ENCODE results near the gene PIP5K1B. TPM values are rescaled to one million over a fixed set of nuclear protein-coding genes. Genes with fewer than 3 reads are reported as not detected.

Gene PIP5K1B
- total and polyA plus RNA-seq, 2 donors (not counting 1 experiment from before 2014, with no cell fraction given) = under 0.01 to 0.03 TPM

GRCh38 chr9:68927165-68927564 lies 222.1 kb downstream of the PIP5K1B start:
- TF ChIP-seq EZH2 (IDR thresholded peaks at IDR 0.05; ENCODE audit: low read length, missing control alignments) (no peak), CTCF (conservative IDR thresholded peaks at IDR 0.05 in 1 of 2, IDR thresholded peaks at IDR 0.05 in 1 of 2; ENCODE audit: low read depth in 1 of 2, low read length in 2 of 2) (no peak)
- Histone ChIP-seq H3K4me1 (ENCODE audit: control insufficient read depth, extremely low read depth, insufficient read depth, low read length) (no peaks in the 10 kb centered on the region), H3K79me2 (ENCODE audit: control insufficient read depth, insufficient read depth, low read length) (no peaks in the 10 kb centered on the region), H4K20me1 (ENCODE audit: control insufficient read depth, extremely low read depth, insufficient read depth, low read length) (no peaks in the 10 kb centered on the region), H3K36me3 (ENCODE audit: control insufficient read depth, insufficient read depth, low read length) (no peaks in the 10 kb centered on the region), H3K9ac (ENCODE audit: insufficient read depth, low read length) (no peak overlapping the region), H3K27me3 (ENCODE audit: control insufficient read depth, insufficient read depth, low read length) (no peaks in the 10 kb centered on the region), H3K27ac (ENCODE audit: insufficient read depth, low read length) (no peak overlapping the region), H2AFZ (ENCODE audit: low read length) (no peak overlapping the region), H3K9me3 (ENCODE audit: control insufficient read depth, insufficient read depth, low read depth, low read length) (no peaks in the 10 kb centered on the region), H3K4me2 (ENCODE audit: extremely low read depth, insufficient read depth, low read length) (no peak overlapping the region), H3K4me3 (replicated peaks in 1 of 4; ENCODE audit: control extremely low read depth in 1 of 4, insufficient read depth in 1 of 4, low read depth in 3 of 4, low read length in 4 of 4) (no peak overlapping the region)
- no peak for DNase-seq (ENCODE audit: low read depth in 2 of 2)

- Histone ChIP-seq H3K79me2 (ENCODE audit: control insufficient read depth, insufficient read depth, low read length) (no peaks in the 10 kb centered on the region), H3K27me3 (ENCODE audit: control insufficient read depth, insufficient read depth, low read length) (no peaks in the 10 kb centered on the region), H3K36me3 (ENCODE audit: control insufficient read depth, insufficient read depth, low read length) (no peaks in the 10 kb centered on the region), H3K4me2 (ENCODE audit: extremely low read depth, insufficient read depth, low read length) (no peak overlapping the region), H2AFZ (ENCODE audit: low read length) (no peak overlapping the region), H3K27ac (ENCODE audit: insufficient read depth, low read length) (no peak overlapping the region), H3K9me3 (ENCODE audit: control insufficient read depth, insufficient read depth, low read depth, low read length) (no peaks in the 10 kb centered on the region), H3K4me1 (ENCODE audit: control insufficient read depth, extremely low read depth, insufficient read depth, low read length) (no peaks in the 10 kb centered on the region), H3K9ac (ENCODE audit: insufficient read depth, low read length) (no peak overlapping the region), H3K4me3 (replicated peaks in 1 of 4; ENCODE audit: control extremely low read depth in 1 of 4, insufficient read depth in 1 of 4, low read depth in 3 of 4, low read length in 4 of 4) (no peak overlapping the region), H4K20me1 (ENCODE audit: control insufficient read depth, extremely low read depth, insufficient read depth, low read length) (no peaks in the 10 kb centered on the region)
- no peak for DNase-seq (ENCODE audit: low read depth in 2 of 2)
- TF ChIP-seq EZH2 (IDR thresholded peaks at IDR 0.05; ENCODE audit: low read length, missing control alignments) (no peak), CTCF (conservative IDR thresholded peaks at IDR 0.05 in 1 of 2, IDR thresholded peaks at IDR 0.05 in 1 of 2; ENCODE audit: low read depth in 1 of 2, low read length in 2 of 2) (no peak)
Measured at GRCh38 chr9:68931821-68932220, 226.8 kb downstream of the PIP5K1B start.

- no peak for TF ChIP-seq EZH2 (IDR thresholded peaks at IDR 0.05; ENCODE audit: low read length, missing control alignments)
- no peak for TF ChIP-seq CTCF (conservative IDR thresholded peaks at IDR 0.05 in 1 of 2, IDR thresholded peaks at IDR 0.05 in 1 of 2; ENCODE audit: low read depth in 1 of 2, low read length in 2 of 2)
- Histone ChIP-seq H3K4me3 (replicated peaks in 1 of 4; ENCODE audit: control extremely low read depth in 1 of 4, insufficient read depth in 1 of 4, low read depth in 3 of 4, low read length in 4 of 4) (no peak overlapping the region), H3K4me1 (ENCODE audit: control insufficient read depth, extremely low read depth, insufficient read depth, low read length) (no peaks in the 10 kb centered on the region), H2AFZ (ENCODE audit: low read length) (no peak overlapping the region), H3K9ac (ENCODE audit: insufficient read depth, low read length) (no peak overlapping the region), H3K27me3 (ENCODE audit: control insufficient read depth, insufficient read depth, low read length) (no peaks in the 10 kb centered on the region), H4K20me1 (ENCODE audit: control insufficient read depth, extremely low read depth, insufficient read depth, low read length) (no peaks in the 10 kb centered on the region), H3K36me3 (ENCODE audit: control insufficient read depth, insufficient read depth, low read length) (no peaks in the 10 kb centered on the region), H3K79me2 (ENCODE audit: control insufficient read depth, insufficient read depth, low read length) (no peaks in the 10 kb centered on the region), H3K9me3 (ENCODE audit: control insufficient read depth, insufficient read depth, low read depth, low read length) (no peaks in the 10 kb centered on the region), H3K27ac (ENCODE audit: insufficient read depth, low read length) (no peak overlapping the region), H3K4me2 (ENCODE audit: extremely low read depth, insufficient read depth, low read length) (no peak overlapping the region)
- no peak for DNase-seq (ENCODE audit: low read depth in 2 of 2)
Measured at GRCh38 chr9:68932458-68932857, 227.4 kb downstream of the PIP5K1B start.

Measured in fibroblast of lung (primary cell).